Loucy (cell line): ENCODE results near the gene OSBPL2.

ENCODE experiments used
- H2AFZ ChIP-seq: fragments of 200-600 bp; sonication (generic); 2 replicates; pipeline ENCODE4 v1.6.0; 2016; ENCODE audit warnings: antibody characterized with exemption, mild to moderate bottlenecking, low read length, moderate library complexity
- H3F3A ChIP-seq: fragments of 200-600 bp; 2 replicates; pipeline ENCODE4 v1.6.0; 2016; ENCODE audit warnings: antibody characterized with exemption, low read depth, mild to moderate bottlenecking
- H3K27me3 ChIP-seq: fragments of 200-600 bp; sonication (generic); 2 replicates; pipeline ENCODE4 v1.6.1; 2014; ENCODE audit warnings: low read length, mild to moderate bottlenecking; ENCODE audit not compliant: insufficient read depth, poor library complexity, severe bottlenecking
- H3K36me3 ChIP-seq: fragments of 200-600 bp; sonication (generic); 2 replicates; pipeline ENCODE4 v1.6.1; 2016; ENCODE audit warnings: low read length; ENCODE audit not compliant: insufficient read depth
- H3K4me1 ChIP-seq: fragments of 200-600 bp; sonication (generic); 2 replicates; pipeline ENCODE4 v1.5.1; 2014; ENCODE audit warnings: low read length, mild to moderate bottlenecking; ENCODE audit not compliant: insufficient read depth, poor library complexity, severe bottlenecking
- H3K4me2 ChIP-seq: fragments of 200-600 bp; sonication (generic); 2 replicates; pipeline ENCODE4 v1.6.0; 2014; ENCODE audit warnings: antibody characterized with exemption, low read length, low read depth, mild to moderate bottlenecking; ENCODE audit not compliant: poor library complexity, severe bottlenecking
- H3K4me3 ChIP-seq: fragments of 200-600 bp; sonication (generic); 2 replicates; pipeline ENCODE4 v1.5.1; 2014; ENCODE audit warnings: low read length, mild to moderate bottlenecking, mixed read lengths; ENCODE audit not compliant: poor library complexity, severe bottlenecking
- H3K79me2 ChIP-seq: fragments of 200-600 bp; sonication (generic); 2 replicates; pipeline ENCODE4 v1.6.1; 2014; ENCODE audit warnings: low read length; ENCODE audit not compliant: insufficient read depth
- H3K9ac ChIP-seq: fragments of 200-600 bp; sonication (generic); 2 replicates; pipeline ENCODE4 v1.6.0; 2014; ENCODE audit warnings: mild to moderate bottlenecking, low read depth, low read length, moderate library complexity; ENCODE audit not compliant: poor library complexity, severe bottlenecking
- H3K9me2 ChIP-seq: fragments of 200-600 bp; sonication (generic); replicated peaks from 2 replicates; pipeline ENCODE4 v1.6.1; 2016; ENCODE audit warnings: low read depth, low read length, mixed read lengths
- H3K9me3 ChIP-seq: fragments of 200-600 bp; sonication (generic); 2 replicates; pipeline ENCODE4 v1.6.1; 2014; ENCODE audit warnings: mild to moderate bottlenecking, antibody characterized with exemption, low read length, low read depth; ENCODE audit not compliant: insufficient read depth
- H4K20me1 ChIP-seq: fragments of 200-600 bp; sonication (generic); 2 replicates; pipeline ENCODE4 v1.6.0; 2014; ENCODE audit warnings: antibody characterized with exemption, low read length, mild to moderate bottlenecking; ENCODE audit not compliant: insufficient read depth, poor library complexity, severe bottlenecking
- CTCF ChIP-seq: fragments of 200-600 bp; sonication (generic); conservative IDR thresholded peaks from 2 replicates; pipeline ENCODE4 v1.5.1; 2014; ENCODE audit warnings: mild to moderate bottlenecking, antibody characterized with exemption, low read length
- EZH2phosphoT487 ChIP-seq: fragments of 200-600 bp; IDR thresholded peaks from 2 replicates; pipeline ENCODE4 v1.6.1; 2018; ENCODE audit warnings: antibody characterized with exemption, mild to moderate bottlenecking, moderate library complexity, borderline replicate concordance

Gene OSBPL2

GRCh38 chr20:62323146-62323979, 85.0 kb downstream of the OSBPL2 start:
- no peaks in the 10 kb centered on the region for H3K9me2 ChIP-seq
- H3K4me3 ChIP-seq: no peak overlapping the region
- H3K36me3 ChIP-seq: no peaks in the 10 kb centered on the region
- no peak overlapping the region for H2AFZ ChIP-seq
- no peaks in the 10 kb centered on the region for H3K4me1 ChIP-seq
- no peaks in the 10 kb centered on the region for H4K20me1 ChIP-seq
- no peaks in the 10 kb centered on the region for H3K9me3 ChIP-seq
- H3K4me2 ChIP-seq: no peak overlapping the region
- no peak for TF ChIP-seq EZH2phosphoT487
- no peak overlapping the region for H3K9ac ChIP-seq
- H3K27me3 ChIP-seq: no peaks in the 10 kb centered on the region
- no peaks in the 10 kb centered on the region for H3F3A ChIP-seq
- H3K79me2 ChIP-seq: no peaks in the 10 kb centered on the region

GRCh38 chr20:62323980-62324906, 85.9 kb downstream of the OSBPL2 start:
- Histone ChIP-seq H3K36me3 (no peaks in the 10 kb centered on the region), H3K79me2 (no peaks in the 10 kb centered on the region), H2AFZ (no peak overlapping the region), H3K9ac (no peak overlapping the region), H3K4me2 (no peak overlapping the region), H4K20me1 (no peaks in the 10 kb centered on the region), H3K4me1 (no peaks in the 10 kb centered on the region), H3K9me3 (no peaks in the 10 kb centered on the region), H3F3A (no peaks in the 10 kb centered on the region), H3K9me2 (no peaks in the 10 kb centered on the region), H3K4me3 (no peak overlapping the region), H3K27me3 (no peaks in the 10 kb centered on the region)
- TF ChIP-seq EZH2phosphoT487 (no peak), CTCF (no peak)

GRCh38 chr20:62325172-62325905, 87.0 kb downstream of the OSBPL2 start:
- no peak for TF ChIP-seq CTCF
- no peak for TF ChIP-seq EZH2phosphoT487
- Histone ChIP-seq H3K79me2 (no peaks in the 10 kb centered on the region), H3K4me3 (no peak overlapping the region), H3K27me3 (no peaks in the 10 kb centered on the region), H2AFZ (no peak overlapping the region), H3K9me3 (no peaks in the 10 kb centered on the region), H3K9ac (no peak overlapping the region), H3F3A (no peaks in the 10 kb centered on the region), H4K20me1 (no peaks in the 10 kb centered on the region), H3K36me3 (no peaks in the 10 kb centered on the region), H3K9me2 (no peaks in the 10 kb centered on the region), H3K4me2 (no peak overlapping the region), H3K4me1 (no peaks in the 10 kb centered on the region)
